ENCODE results near the gene LGI1. TPM values are rescaled to one million over a fixed set of nuclear protein-coding genes. Genes with fewer than 3 reads are reported as not detected.
A peak's percentile ranks its signal among the peaks of the same experiment; 100 is the strongest.

The LGI1 gene
- polyA plus RNA-seq, 1 donor (not counting 4 experiments of a cell fraction or from before 2014, with no cell fraction given) = not detected

DNA sequence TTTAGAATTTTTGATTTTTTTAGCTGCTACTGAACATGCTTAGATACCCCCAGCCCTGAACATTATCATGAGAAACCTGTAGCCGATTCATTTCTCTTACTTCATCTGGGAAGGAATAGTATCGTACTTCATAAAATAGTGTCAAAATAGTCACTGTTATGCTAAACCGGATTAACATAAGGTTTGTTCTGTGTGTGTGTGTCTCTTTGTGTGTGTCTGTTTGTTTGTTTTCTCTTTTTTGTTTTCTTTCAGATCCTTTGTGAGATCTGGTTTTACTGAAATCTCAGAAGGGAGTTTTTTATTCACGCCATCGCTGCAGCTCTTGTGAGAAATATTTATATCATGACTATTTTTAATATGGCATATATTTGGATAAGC, 761 bp downstream of the LGI1 start:
- FAIRE-seq (no peak), DNase-seq (ENCODE audit: low read depth, low spot score) (no peak)
- H3K79me2 ChIP-seq (ENCODE audit: control insufficient read depth, insufficient read depth, low read length) = no peaks in the 10 kb centered on the region
- peaks cover 37% of the 10 kb centered on the region for H3K27me3 ChIP-seq (ENCODE audit: control insufficient read depth, extremely low read depth, insufficient read depth, low read length)
- no peaks in the 10 kb centered on the region for H4K20me1 ChIP-seq (ENCODE audit: control insufficient read depth, extremely low read depth, insufficient read depth, low read length)
- dilution Hi-C loops (cut with MboI; ENCODE audit: extremely low pct_ligation_motif_present, low sequenced_read_pairs) = no loop called here
- no peaks in the 10 kb centered on the region for H3K9me1 ChIP-seq (ENCODE audit: control insufficient read depth, extremely low read depth, insufficient read depth, low read length)
- no peaks in the 10 kb centered on the region for H3K4me1 ChIP-seq (ENCODE audit: control insufficient read depth, extremely low read depth, insufficient read depth, low read length)
- H3K9ac ChIP-seq (ENCODE audit: control insufficient read depth, extremely low read depth, insufficient read depth, low read length) = no peak overlapping the region
- no peak overlapping the region for H3K4me3 ChIP-seq (ENCODE audit: control insufficient read depth in 2 of 3, extremely low read depth in 1 of 3, insufficient read depth in 2 of 3, low read depth in 1 of 3, low read length in 3 of 3)
- H3K4me2 ChIP-seq (ENCODE audit: control insufficient read depth, extremely low read depth, insufficient read depth, low read depth, low read length) = no peak overlapping the region
- H2AFZ ChIP-seq (ENCODE audit: control insufficient read depth, low read length) = no peak overlapping the region
- no peaks in the 10 kb centered on the region for H3K36me3 ChIP-seq (ENCODE audit: control insufficient read depth in 2 of 2, extremely low read depth in 1 of 2, insufficient read depth in 2 of 2, low read length in 2 of 2)
- TF ChIP-seq, protein P1, sequence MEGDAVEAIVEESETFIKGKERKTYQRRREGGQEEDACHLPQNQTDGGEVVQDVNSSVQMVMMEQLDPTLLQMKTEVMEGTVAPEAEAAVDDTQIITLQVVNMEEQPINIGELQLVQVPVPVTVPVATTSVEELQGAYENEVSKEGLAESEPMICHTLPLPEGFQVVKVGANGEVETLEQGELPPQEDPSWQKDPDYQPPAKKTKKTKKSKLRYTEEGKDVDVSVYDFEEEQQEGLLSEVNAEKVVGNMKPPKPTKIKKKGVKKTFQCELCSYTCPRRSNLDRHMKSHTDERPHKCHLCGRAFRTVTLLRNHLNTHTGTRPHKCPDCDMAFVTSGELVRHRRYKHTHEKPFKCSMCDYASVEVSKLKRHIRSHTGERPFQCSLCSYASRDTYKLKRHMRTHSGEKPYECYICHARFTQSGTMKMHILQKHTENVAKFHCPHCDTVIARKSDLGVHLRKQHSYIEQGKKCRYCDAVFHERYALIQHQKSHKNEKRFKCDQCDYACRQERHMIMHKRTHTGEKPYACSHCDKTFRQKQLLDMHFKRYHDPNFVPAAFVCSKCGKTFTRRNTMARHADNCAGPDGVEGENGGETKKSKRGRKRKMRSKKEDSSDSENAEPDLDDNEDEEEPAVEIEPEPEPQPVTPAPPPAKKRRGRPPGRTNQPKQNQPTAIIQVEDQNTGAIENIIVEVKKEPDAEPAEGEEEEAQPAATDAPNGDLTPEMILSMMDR (optimal IDR thresholded peaks at IDR 0.05 in 1 of 3, IDR thresholded peaks at IDR 0.05 in 1 of 3, conservative IDR thresholded peaks at IDR 0.05 in 1 of 3; ENCODE audit: extremely low read depth in 1 of 3, insufficient read depth in 2 of 3, low read length in 3 of 3) = no peak
- no peak for TF ChIP-seq EZH2 (IDR thresholded peaks at IDR 0.05; ENCODE audit: low read length)
- no peak overlapping the region for H3K27ac ChIP-seq (ENCODE audit: control insufficient read depth, insufficient read depth, low read length)
- H3K9me3 ChIP-seq (ENCODE audit: control insufficient read depth, low read depth, low read length) = no peaks in the 10 kb centered on the region

DNA sequence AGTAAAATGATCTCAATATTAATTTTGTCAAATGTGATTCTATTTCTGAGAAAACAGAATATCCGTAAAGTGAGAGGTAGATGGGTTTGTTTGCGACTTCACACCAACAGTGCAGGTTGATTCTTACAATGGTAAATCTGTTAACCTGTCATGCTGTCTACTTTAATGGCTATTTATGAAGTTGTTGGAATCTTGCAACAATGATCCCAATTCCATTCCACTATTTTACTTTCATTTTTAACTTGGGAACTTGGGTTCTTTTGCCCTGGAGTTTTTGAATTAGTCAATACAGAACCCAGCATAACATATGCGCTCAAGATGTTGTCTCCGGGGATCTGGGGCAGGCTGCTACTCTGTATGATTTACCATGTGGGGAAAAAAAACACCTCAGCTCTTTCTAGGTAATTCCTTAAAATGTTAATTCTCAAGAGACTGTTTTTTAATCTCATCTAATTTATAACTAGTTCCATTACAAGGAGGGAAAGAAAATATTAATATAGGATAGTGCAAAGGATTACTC, 1.2 kb downstream of the LGI1 start:
- FAIRE-seq (no peak), DNase-seq (ENCODE audit: low read depth, low spot score) (no peak)
- Histone ChIP-seq H3K4me2 (ENCODE audit: control insufficient read depth, extremely low read depth, insufficient read depth, low read depth, low read length) (no peak overlapping the region), H3K9me1 (ENCODE audit: control insufficient read depth, extremely low read depth, insufficient read depth, low read length) (no peaks in the 10 kb centered on the region), H2AFZ (ENCODE audit: control insufficient read depth, low read length) (no peak overlapping the region), H3K9ac (ENCODE audit: control insufficient read depth, extremely low read depth, insufficient read depth, low read length) (no peak overlapping the region), H3K4me3 (ENCODE audit: control insufficient read depth in 2 of 3, extremely low read depth in 1 of 3, insufficient read depth in 2 of 3, low read depth in 1 of 3, low read length in 3 of 3) (no peak overlapping the region), H3K36me3 (ENCODE audit: control insufficient read depth in 2 of 2, extremely low read depth in 1 of 2, insufficient read depth in 2 of 2, low read length in 2 of 2) (no peaks in the 10 kb centered on the region), H3K4me1 (ENCODE audit: control insufficient read depth, extremely low read depth, insufficient read depth, low read length) (no peaks in the 10 kb centered on the region), H3K79me2 (ENCODE audit: control insufficient read depth, insufficient read depth, low read length) (no peaks in the 10 kb centered on the region), H4K20me1 (ENCODE audit: control insufficient read depth, extremely low read depth, insufficient read depth, low read length) (no peaks in the 10 kb centered on the region), H3K27ac (ENCODE audit: control insufficient read depth, insufficient read depth, low read length) (no peak overlapping the region), H3K9me3 (ENCODE audit: control insufficient read depth, low read depth, low read length) (no peaks in the 10 kb centered on the region), H3K27me3 (ENCODE audit: control insufficient read depth, extremely low read depth, insufficient read depth, low read length) (peaks cover 37% of the 10 kb centered on the region)
- TF ChIP-seq, protein P1 (optimal IDR thresholded peaks at IDR 0.05 in 1 of 3, IDR thresholded peaks at IDR 0.05 in 1 of 3, conservative IDR thresholded peaks at IDR 0.05 in 1 of 3; ENCODE audit: extremely low read depth in 1 of 3, insufficient read depth in 2 of 3, low read length in 3 of 3) = no peak
- TF ChIP-seq EZH2 (IDR thresholded peaks at IDR 0.05; ENCODE audit: low read length) = peak; percentile 3
- dilution Hi-C loops (cut with MboI; ENCODE audit: extremely low pct_ligation_motif_present, low sequenced_read_pairs) = no loop called here

All from keratinocyte (primary cell).